H1 (cell line): ENCODE results near the gene RNF38. TPM values are rescaled to one million over a fixed set of nuclear protein-coding genes. Genes with fewer than 3 reads are reported as not detected.

Source experiments
- CTCF ChIA-PET: fragments of 300-600 bp; sonication (Branson Sonifier 250); formaldehyde crosslinking; loops from one replicate; lab custom pipeline; 2021; ENCODE audit not compliant: partially characterized antibody; lab: Charles Lee
- POLR2A ChIA-PET: fragments of 300-600 bp; sonication (Branson Sonifier 250); formaldehyde crosslinking; loops from one replicate; lab custom pipeline; 2021; ENCODE audit warnings: inconsistent platforms; ENCODE audit not compliant: partially characterized antibody; lab: Charles Lee
- DNase-seq, 2 experiments: peaks; one replicate each; pipeline versions ENCODE4 v3.0.0 to v3.0.0-alpha.2; 2010 to 2022; ENCODE audit warnings: low spot score in 2 of 2, low read depth in 1 of 2, mixed read lengths in 1 of 2
- FAIRE-seq: peaks from 2 replicates; lab custom pipeline; 2011; peaks lifted over from hg19 to GRCh38; lab: Jason Lieb, UNC
- H2AFZ ChIP-seq: 2 replicates; pipeline ENCODE4 v1.8.1; 2012; ENCODE audit warnings: low read length, inconsistent platforms
- H2AK5ac ChIP-seq: 2 replicates; pipeline ENCODE4 v1.6.1; 2013; ENCODE audit warnings: low read depth, low read length
- H2BK120ac ChIP-seq: replicated peaks from 2 replicates; pipeline ENCODE3; 2013; ENCODE audit warnings: low read depth, low read length, inconsistent platforms
- H2BK12ac ChIP-seq: 2 replicates; pipeline ENCODE4 v1.6.1; 2013; ENCODE audit warnings: low read depth, low read length
- H2BK15ac ChIP-seq: 2 replicates; pipeline ENCODE4 v1.6.1; 2013; ENCODE audit warnings: low read length
- H2BK20ac ChIP-seq: 2 replicates; pipeline ENCODE4 v1.6.1; 2013; ENCODE audit warnings: low read length
- H2BK5ac ChIP-seq: 2 replicates; pipeline ENCODE4 v1.6.1; 2013; ENCODE audit warnings: low read depth, low read length
- H3K14ac ChIP-seq: 2 replicates; pipeline ENCODE4 v1.6.1; 2013; ENCODE audit warnings: inconsistent platforms; ENCODE audit not compliant: insufficient read length
- H3K18ac ChIP-seq: 2 replicates; pipeline ENCODE4 v1.6.1; 2013; ENCODE audit warnings: low read length; ENCODE audit errors: extremely low read depth
- H3K23ac ChIP-seq: 2 replicates; pipeline ENCODE4 v1.6.1; 2013; ENCODE audit warnings: inconsistent platforms; ENCODE audit not compliant: insufficient read length
- H3K23me2 ChIP-seq: 2 replicates; pipeline ENCODE4 v1.6.1; 2013; ENCODE audit warnings: low read depth, low read length
- H3K27ac ChIP-seq: 2 replicates; pipeline ENCODE4 v1.6.1; 2011; ENCODE audit warnings: low read depth, low read length, inconsistent platforms
- H3K27me3 ChIP-seq, 4 experiments: replicated peaks in 1 of 4; 1 replicate in 1 of 4; 2 replicates in 3 of 4; pipeline versions ENCODE4 v1.6.1 to v1.8.1; 2011 to 2013; ENCODE audit warnings: low read length in 3 of 4, mild to moderate bottlenecking in 3 of 4, inconsistent platforms in 2 of 4, mixed read lengths in 2 of 4, moderate library complexity in 1 of 4; ENCODE audit not compliant: control insufficient read depth in 3 of 4, insufficient read depth in 3 of 4; ENCODE audit errors: extremely low read depth in 1 of 4
- H3K36me3 ChIP-seq, 4 experiments: 2 replicates each; pipeline versions ENCODE4 v1.6.1 to v1.8.1; 2011 to 2013; ENCODE audit warnings: mild to moderate bottlenecking in 4 of 4, low read length in 3 of 4, moderate library complexity in 2 of 4, control low read depth in 1 of 4, inconsistent platforms in 1 of 4; ENCODE audit not compliant: insufficient read depth in 4 of 4, control insufficient read depth in 2 of 4
- H3K4ac ChIP-seq: replicated peaks from 2 replicates; pipeline ENCODE3; 2013; ENCODE audit warnings: low read length, low read depth, mixed read lengths, inconsistent platforms; ENCODE audit not compliant: insufficient read length
- H3K4me1 ChIP-seq, 4 experiments: replicated peaks in 1 of 4; 1 replicate in 1 of 4; 2 replicates in 3 of 4; pipeline versions ENCODE4 v1.6.1 to v1.8.1; 2011 to 2013; ENCODE audit warnings: low read length in 3 of 4, inconsistent platforms in 2 of 4, mixed read lengths in 1 of 4; ENCODE audit not compliant: insufficient read depth in 4 of 4, control insufficient read depth in 3 of 4
- H3K4me2 ChIP-seq, 2 experiments: 2 replicates each; pipeline versions ENCODE4 v1.6.1 to v1.8.1; 2011 to 2013; ENCODE audit warnings: low read depth in 2 of 2, low read length in 2 of 2, control low read depth in 1 of 2, inconsistent platforms in 1 of 2, mild to moderate bottlenecking in 1 of 2; ENCODE audit not compliant: insufficient read depth in 1 of 2
- H3K4me3 ChIP-seq, 4 experiments: fragments of 200-600, 300-600 bp in 1 of 4; sonication (generic), shearing (Covaris generic), sonication (Bioruptor Twin) in 1 of 4; 2 replicates each; pipeline versions ENCODE4 v1.5.1 to v1.8.1; 2011 to 2016; ENCODE audit warnings: low read length in 4 of 4, low read depth in 3 of 4, control low read depth in 2 of 4, inconsistent platforms in 2 of 4, mild to moderate bottlenecking in 2 of 4, mixed read lengths in 1 of 4, moderate library complexity in 1 of 4; ENCODE audit not compliant: insufficient read depth in 2 of 4; ENCODE audit errors: extremely low read depth in 1 of 4
- H3K56ac ChIP-seq: replicated peaks from 2 replicates; pipeline ENCODE3; 2013; ENCODE audit warnings: low read depth, mild to moderate bottlenecking, mixed read lengths, low read length, inconsistent platforms; ENCODE audit not compliant: insufficient read length
- H3K79me1 ChIP-seq: 2 replicates; pipeline ENCODE4 v1.6.1; 2013; ENCODE audit warnings: low read depth, low read length, control low read depth
- H3K79me2 ChIP-seq, 2 experiments: 2 replicates each; pipeline versions ENCODE4 v1.6.1 to v1.8.1; 2012 to 2013; ENCODE audit warnings: low read length in 2 of 2, mild to moderate bottlenecking in 2 of 2, inconsistent platforms in 1 of 2; ENCODE audit not compliant: insufficient read depth in 2 of 2, control insufficient read depth in 1 of 2
- H3K9ac ChIP-seq, 4 experiments: replicated peaks in 1 of 4; 1 replicate in 1 of 4; 2 replicates in 3 of 4; pipeline versions ENCODE4 v1.6.1 to v1.8.1; 2011 to 2013; ENCODE audit warnings: low read depth in 3 of 4, low read length in 3 of 4, control low read depth in 2 of 4, mild to moderate bottlenecking in 2 of 4, moderate library complexity in 2 of 4, inconsistent platforms in 1 of 4; ENCODE audit errors: extremely low read depth in 1 of 4
- H3K9me3 ChIP-seq, 2 experiments: 2 replicates each; pipeline versions ENCODE4 v1.6.1 to v1.8.1; 2012 to 2013; ENCODE audit warnings: mild to moderate bottlenecking in 2 of 2, moderate library complexity in 2 of 2, control low read depth in 1 of 2, inconsistent platforms in 1 of 2, low read depth in 1 of 2, low read length in 1 of 2, mixed read lengths in 1 of 2; ENCODE audit not compliant: insufficient read depth in 2 of 2
- H4K20me1 ChIP-seq, 2 experiments: replicated peaks in 1 of 2; 2 replicates each; pipeline versions ENCODE3 to v1.8.1; 2011 to 2013; ENCODE audit warnings: inconsistent platforms in 2 of 2, low read length in 2 of 2, mild to moderate bottlenecking in 1 of 2; ENCODE audit not compliant: insufficient read depth in 2 of 2, control insufficient read depth in 1 of 2
- H4K5ac ChIP-seq: 2 replicates; pipeline ENCODE4 v1.6.1; 2013; ENCODE audit warnings: low read length, low read depth, mixed read lengths, inconsistent platforms; ENCODE audit not compliant: insufficient read length
- H4K8ac ChIP-seq: 2 replicates; pipeline ENCODE4 v1.8.0; 2013; ENCODE audit warnings: mild to moderate bottlenecking, moderate library complexity, low read length, inconsistent platforms; ENCODE audit not compliant: insufficient read depth; ENCODE audit errors: extremely low read depth
- H4K91ac ChIP-seq: replicated peaks from 2 replicates; pipeline ENCODE3; 2013; ENCODE audit warnings: low read length, mixed read lengths, inconsistent platforms; ENCODE audit not compliant: insufficient read length
- BACH1 ChIP-seq: IDR thresholded peaks from 2 replicates; pipeline ENCODE4 v1.6.1; 2012; ENCODE audit warnings: low read length, improper control_type of control experiment
- CEBPB ChIP-seq: IDR thresholded peaks from 2 replicates; pipeline ENCODE4 v1.6.1; 2012; ENCODE audit warnings: low read depth, low read length
- CHD1 ChIP-seq: IDR thresholded peaks from 2 replicates; pipeline ENCODE4 v1.6.1; 2012; ENCODE audit warnings: low read depth, low read length, improper control_type of control experiment
- CHD2 ChIP-seq: IDR thresholded peaks from 2 replicates; pipeline ENCODE4 v1.6.1; 2012; ENCODE audit warnings: low read length, improper control_type of control experiment
- CTBP2 ChIP-seq: IDR thresholded peaks from 2 replicates; pipeline ENCODE4 v1.7.0; 2011; ENCODE audit warnings: borderline replicate concordance, mild to moderate bottlenecking, moderate library complexity, mixed read lengths, low read length; ENCODE audit not compliant: insufficient read depth, insufficient read length
- EGR1 ChIP-seq: IDR thresholded peaks from 2 replicates; pipeline ENCODE4 v1.6.1; 2011; ENCODE audit warnings: low read depth, low read length, borderline replicate concordance
- HDAC2 ChIP-seq, 2 experiments: fragments of 300-600 bp in 1 of 2; sonication (generic) in 1 of 2; IDR thresholded peaks; 2 replicates each; pipeline ENCODE4 v1.6.1; 2011 to 2012; ENCODE audit warnings: low read depth in 2 of 2, low read length in 2 of 2, mild to moderate bottlenecking in 2 of 2, moderate library complexity in 2 of 2, borderline replicate concordance in 1 of 2, inconsistent platforms in 1 of 2
- JUND ChIP-seq: IDR thresholded peaks from 2 replicates; pipeline ENCODE4 v1.6.1; 2011; ENCODE audit warnings: mild to moderate bottlenecking, improper control_type of control experiment, low read length
- RXRA ChIP-seq: IDR thresholded peaks from 2 replicates; pipeline ENCODE4 v1.6.1; 2011; ENCODE audit warnings: low read depth, mild to moderate bottlenecking, low read length, moderate library complexity; ENCODE audit not compliant: insufficient read depth
- SIX5 ChIP-seq: IDR thresholded peaks from 2 replicates; pipeline ENCODE4 v1.6.1; 2011; ENCODE audit warnings: mild to moderate bottlenecking, low read depth, low read length
- SP1 ChIP-seq: IDR thresholded peaks from 2 replicates; pipeline ENCODE4 v1.6.1; 2011; ENCODE audit warnings: low read depth, low read length
- WGBS, 2 experiments: shearing (Covaris generic) in 1 of 2; methylation state at CpG; one replicate each; pipeline versions ENCODE4 v1.1.6 to v1.1.7; 2013 to 2015; ENCODE audit warnings: low lambda C conversion rate in 2 of 2, mixed read lengths in 2 of 2, inconsistent platforms in 1 of 2, low coverage in 1 of 2, missing lambda C conversion rate in 1 of 2; ENCODE audit not compliant: insufficient replicate concordance in 2 of 2, insufficient coverage in 1 of 2, insufficient read length in 1 of 2; ENCODE audit errors: extremely low coverage in 1 of 2, missing lambda C conversion rate in 1 of 2; 5-methylcytosine and 5-hydroxymethylcytosine counted together
- polyA plus RNA-seq, 7 experiments: library from polyadenylated mRNA; depleted of rRNA in 3 of 7; stranded (reverse) in 5 of 7; unstranded in 2 of 7; fragments of >200 nt in 5 of 7; fragments of 200-250 nt in 2 of 7; gene quantifications; 1 replicate in 5 of 7; 2 replicates in 1 of 7; 4 replicates in 1 of 7; pipeline versions ENCODE4 v1.2.1 to v1.2.3, GENCODE V29; 2011 to 2013; ENCODE audit warnings: missing spikeins in 2 of 7, mixed read lengths in 2 of 7
- total RNA-seq: library from RNA; stranded (reverse); fragmentation: NEBNext Ultra II Directional; extraction: Animal tissue kit (Norgen Biotek cat#: 25700); gene quantifications from 2 replicates; pipeline ENCODE4 v1.2.1, GENCODE V29; 2021
- TF ChIP-seq, protein P1 (sequence below): IDR thresholded peaks from 2 replicates; pipeline ENCODE4 v1.6.1; 2012; ENCODE audit warnings: inconsistent platforms
- TF ChIP-seq, protein P2 (sequence below): IDR thresholded peaks from 2 replicates; pipeline ENCODE4 v1.6.1; 2011; ENCODE audit warnings: low read length, improper control_type of control experiment

RNF38 gene
- total and polyA plus RNA-seq, 2 of the 8 experiments (the other 6 are each of a cell fraction or from before 2014, with no cell fraction given): 54.9 to 60.9 TPM

DNA sequence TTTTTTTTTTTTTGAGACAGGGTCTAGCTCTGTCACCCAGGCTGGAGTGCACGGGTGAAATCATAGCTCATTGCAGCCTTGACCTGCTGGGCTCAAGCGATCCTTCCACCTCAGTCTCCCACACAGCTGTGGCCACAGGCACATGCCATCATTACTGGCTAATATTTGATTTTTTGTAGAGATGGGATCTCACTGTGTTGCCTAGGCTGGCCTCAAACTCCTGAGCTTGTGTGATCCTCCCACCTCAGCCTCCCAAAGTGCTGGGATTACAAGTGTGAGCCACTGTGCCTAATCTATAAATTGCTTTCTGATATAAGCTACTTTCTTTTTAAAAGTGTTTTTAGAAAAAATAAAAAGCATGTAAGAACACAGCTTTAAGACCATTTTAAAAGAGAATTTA, 85.3 kb downstream of the RNF38 start:
- H3K9me3 ChIP-seq: no peaks in the 10 kb centered on the region
- 93% methylated on average over 2 of the region's 2 CpGs; no CpG with 5 or more reads in 1 of the 2 experiments for WGBS, 2 experiments
- no peak overlapping the region for H2BK5ac ChIP-seq
- ChIA-PET POLR2A (interaction anchor here (1.7 kb wide), 1 partner anchor 10 kb away, joined by 5 read pairs; no protein-coding TSS in a partner anchor), CTCF (interaction anchor here (0.8 to 1.8 kb wide), 6 partner anchors 9 to 56 kb away, joined by 3 to 8 read pairs (median 3); partner anchors contain the start of gene GNE)
- H2AFZ ChIP-seq: no peak overlapping the region
- no peaks in the 10 kb centered on the region for H3K79me2 ChIP-seq
- H3K23ac ChIP-seq: no peak overlapping the region
- H3K4me3 ChIP-seq: no peak overlapping the region
- no peak overlapping the region for H4K8ac ChIP-seq
- no peak overlapping the region for H4K91ac ChIP-seq
- H3K4me2 ChIP-seq: no peak overlapping the region
- FAIRE-seq (no peak), DNase-seq (no peak)
- no peak overlapping the region for H2BK15ac ChIP-seq
- no peak overlapping the region for H2BK12ac ChIP-seq
- no peak overlapping the region for H2BK120ac ChIP-seq
- no peak overlapping the region for H3K4ac ChIP-seq
- no peak overlapping the region for H3K18ac ChIP-seq
- H3K27ac ChIP-seq: no peak overlapping the region
- H2AK5ac ChIP-seq: no peak overlapping the region
- no peaks in the 10 kb centered on the region; the same call in 1 of the 2 replicates for H3K23me2 ChIP-seq
- H4K20me1 ChIP-seq: no peaks in the 10 kb centered on the region
- no peaks in the 10 kb centered on the region for H3K36me3 ChIP-seq
- no peaks in the 10 kb centered on the region for H3K27me3 ChIP-seq
- no peak overlapping the region for H4K5ac ChIP-seq
- H3K14ac ChIP-seq: no peak overlapping the region
- no peak overlapping the region for H2BK20ac ChIP-seq
- H3K56ac ChIP-seq: no peak overlapping the region
- H3K4me1 ChIP-seq: peaks cover 2 to 23% (median 5%) of the 10 kb centered on the region in 4 experiments; a peak in 6 of 7 replicates
- H3K9ac ChIP-seq: no peak overlapping the region
- no peaks in the 10 kb centered on the region for H3K79me1 ChIP-seq
- TF ChIP-seq EGR1 (no peak), JUND (no peak), CEBPB (no peak), SP1 (no peak), HDAC2 (IDR thresholded peaks at IDR 0.05; ENCODE audit: borderline replicate concordance in 1 of 2, low read depth in 2 of 2, low read length in 2 of 2) (no peak), SIX5 (no peak), RXRA (no peak), CTBP2 (no peak), CHD1 (no peak), BACH1 (no peak), CHD2 (no peak)
- TF ChIP-seq, protein P1, sequence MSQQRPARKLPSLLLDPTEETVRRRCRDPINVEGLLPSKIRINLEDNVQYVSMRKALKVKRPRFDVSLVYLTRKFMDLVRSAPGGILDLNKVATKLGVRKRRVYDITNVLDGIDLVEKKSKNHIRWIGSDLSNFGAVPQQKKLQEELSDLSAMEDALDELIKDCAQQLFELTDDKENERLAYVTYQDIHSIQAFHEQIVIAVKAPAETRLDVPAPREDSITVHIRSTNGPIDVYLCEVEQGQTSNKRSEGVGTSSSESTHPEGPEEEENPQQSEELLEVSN: no peak
- TF ChIP-seq, protein P2, sequence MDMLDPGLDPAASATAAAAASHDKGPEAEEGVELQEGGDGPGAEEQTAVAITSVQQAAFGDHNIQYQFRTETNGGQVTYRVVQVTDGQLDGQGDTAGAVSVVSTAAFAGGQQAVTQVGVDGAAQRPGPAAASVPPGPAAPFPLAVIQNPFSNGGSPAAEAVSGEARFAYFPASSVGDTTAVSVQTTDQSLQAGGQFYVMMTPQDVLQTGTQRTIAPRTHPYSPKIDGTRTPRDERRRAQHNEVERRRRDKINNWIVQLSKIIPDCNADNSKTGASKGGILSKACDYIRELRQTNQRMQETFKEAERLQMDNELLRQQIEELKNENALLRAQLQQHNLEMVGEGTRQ: no peak
